Stimulated activated CD8-positive, alpha-beta memory T cell treated with anti-CD3 and anti-CD28 coated beads, Interleukin-4, amount 100 ng/mL, for 1 hour (primary cell): ENCODE measurements around the gene SYT9.

Source experiments
- DNase-seq, 2 donors: peaks; one replicate each; pipeline ENCODE4 v3.0.0-alpha.2; 2020; ENCODE audit warnings: low read depth in 2 of 2, low spot score in 1 of 2

SYT9 gene

DNA sequence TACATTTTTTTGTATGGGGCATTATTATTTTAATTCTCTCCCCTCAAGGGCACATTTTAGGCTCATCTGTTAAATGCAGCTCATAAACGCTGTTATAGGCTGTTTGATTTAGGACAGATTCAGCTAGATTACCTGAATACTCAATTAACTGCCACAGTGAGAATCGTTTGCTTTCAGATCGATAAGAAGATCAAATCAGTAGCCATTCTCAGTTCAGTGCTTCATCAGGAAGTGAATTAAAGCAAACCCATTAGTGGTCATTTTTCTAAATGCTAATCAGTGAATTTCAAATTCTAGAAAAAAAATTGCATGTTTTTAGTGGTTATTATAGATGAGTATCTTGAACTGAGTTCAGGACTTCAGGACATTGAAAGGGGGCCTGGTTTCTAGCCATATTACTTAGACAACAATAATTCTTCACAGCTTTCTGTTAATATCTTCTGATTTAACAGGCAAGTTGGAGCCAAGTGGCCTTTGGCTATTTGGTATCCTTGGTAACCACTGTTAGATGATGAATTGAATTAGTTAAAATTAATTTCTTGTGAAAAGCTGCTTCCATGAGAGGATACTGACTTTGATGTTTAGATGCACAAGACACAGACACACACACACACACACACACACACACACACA lies 18.6 kb downstream of the SYT9 start:
- no peak for DNase-seq

GRCh38 chr11:7272373-7272772 lies 20.7 kb downstream of the SYT9 start:
- no peak for DNase-seq

GRCh38 chr11:7275133-7275532 lies 23.4 kb downstream of the SYT9 start:
- no peak for DNase-seq

GRCh38 chr11:7278314-7278917 lies 26.7 kb downstream of the SYT9 start:
- DNase-seq, result no peak

DNA sequence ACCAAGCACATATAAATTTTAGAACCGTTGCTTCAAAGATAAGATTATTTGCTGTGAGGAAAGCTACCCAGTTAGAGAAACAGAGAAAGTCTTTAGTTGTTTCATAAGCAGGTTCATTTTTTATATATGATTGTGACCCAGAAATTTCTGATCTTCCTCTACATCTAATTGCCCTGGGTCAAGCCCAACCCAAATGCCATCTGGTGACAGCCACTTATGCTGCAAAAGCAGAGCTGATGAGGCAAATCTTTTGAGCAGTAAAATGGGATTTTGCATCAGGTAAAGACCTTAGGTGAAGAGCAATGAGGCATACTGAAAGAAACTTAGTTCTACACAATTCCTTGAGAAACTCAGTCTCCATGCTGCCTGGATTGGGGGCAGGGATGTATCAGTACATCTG lies 28.0 kb downstream of the SYT9 start:
- DNase-seq, result no peak

- no peak for DNase-seq
Observed at GRCh38 chr11:7281079-7281478, 29.4 kb downstream of the SYT9 start.

DNA sequence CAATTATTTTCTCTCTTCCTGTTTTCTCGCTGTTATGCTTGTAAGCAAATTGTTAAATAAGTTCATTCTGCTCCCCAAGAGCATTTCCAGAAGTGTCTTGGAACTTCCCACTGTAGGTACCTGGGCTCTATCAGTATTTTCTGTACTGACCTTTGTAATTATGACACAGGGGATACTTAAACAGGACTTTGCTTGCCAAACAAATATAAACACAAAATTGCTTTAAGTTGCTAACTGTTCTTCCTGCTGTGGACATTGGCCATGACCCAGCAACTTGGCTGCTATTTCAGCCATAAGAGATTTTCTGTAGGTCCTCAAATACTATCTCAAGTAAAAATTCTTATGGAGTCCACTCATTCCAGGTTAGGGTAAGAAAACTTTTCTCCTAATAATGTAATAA lies 30.1 kb downstream of the SYT9 start:
- no peak for DNase-seq

DNA sequence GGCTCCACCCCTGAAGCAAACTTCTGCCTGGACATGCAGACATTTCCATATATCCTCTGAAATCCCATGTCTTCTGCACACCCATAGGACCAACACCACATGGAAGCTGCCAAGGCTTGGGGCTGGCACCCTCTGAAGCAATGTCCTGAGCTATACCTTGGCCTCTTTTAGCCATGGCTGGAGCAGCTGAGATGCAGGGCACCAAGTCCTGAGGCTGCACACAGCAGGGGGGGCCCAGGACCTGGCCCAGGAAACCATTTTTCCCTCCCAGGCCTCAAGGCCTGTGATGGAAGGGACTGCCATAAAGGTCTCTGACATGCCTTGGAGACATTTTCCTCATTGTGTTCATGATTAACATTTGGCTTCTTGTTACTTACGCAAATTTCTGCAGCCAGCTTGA lies 34.5 kb downstream of the SYT9 start:
- no peak for DNase-seq

DNA sequence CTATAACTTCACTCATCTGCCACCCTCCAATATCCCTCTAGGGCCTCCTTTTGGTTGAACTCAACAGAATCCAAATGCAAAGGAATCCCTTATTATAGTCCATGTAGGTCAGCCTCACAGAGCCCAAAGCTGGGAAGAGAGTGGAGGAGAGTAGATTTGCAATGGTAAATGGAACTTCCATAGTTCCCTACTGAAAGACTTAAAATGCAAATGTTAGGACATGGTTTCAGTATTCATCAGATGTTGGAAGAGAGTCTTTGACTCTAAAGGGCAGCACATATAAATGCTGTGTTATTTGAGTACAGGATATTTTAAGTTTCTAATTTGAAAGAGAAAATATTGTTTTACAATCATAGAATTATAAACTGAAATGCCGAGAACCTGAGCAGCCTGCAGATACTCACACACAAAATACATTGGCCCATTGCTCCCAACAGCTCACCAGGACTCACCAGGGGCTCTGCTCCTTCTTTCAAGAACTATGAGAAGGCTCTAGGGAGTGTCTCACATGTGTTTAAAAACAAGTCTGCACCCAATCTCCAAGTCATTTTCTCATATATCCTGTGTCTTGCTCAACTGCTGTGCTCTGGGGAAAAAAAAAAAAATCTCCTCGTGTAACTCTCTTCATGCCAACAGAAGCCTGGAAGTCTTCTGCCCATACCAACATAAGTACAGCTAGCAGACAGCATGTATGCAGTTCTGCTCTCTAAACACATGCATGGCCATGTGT lies 39.6 kb downstream of the SYT9 start:
- DNase-seq, result no peak

GRCh38 chr11:7292922-7293321 lies 41.2 kb downstream of the SYT9 start:
- no peak for DNase-seq

- no peak for DNase-seq
Observed at GRCh38 chr11:7299393-7299792, 47.7 kb downstream of the SYT9 start.

- DNase-seq, result no peak
Observed at GRCh38 chr11:7300281-7300680, 48.6 kb downstream of the SYT9 start.

- DNase-seq, result no peak
Observed at GRCh38 chr11:7303146-7303545, 51.4 kb downstream of the SYT9 start.

DNA sequence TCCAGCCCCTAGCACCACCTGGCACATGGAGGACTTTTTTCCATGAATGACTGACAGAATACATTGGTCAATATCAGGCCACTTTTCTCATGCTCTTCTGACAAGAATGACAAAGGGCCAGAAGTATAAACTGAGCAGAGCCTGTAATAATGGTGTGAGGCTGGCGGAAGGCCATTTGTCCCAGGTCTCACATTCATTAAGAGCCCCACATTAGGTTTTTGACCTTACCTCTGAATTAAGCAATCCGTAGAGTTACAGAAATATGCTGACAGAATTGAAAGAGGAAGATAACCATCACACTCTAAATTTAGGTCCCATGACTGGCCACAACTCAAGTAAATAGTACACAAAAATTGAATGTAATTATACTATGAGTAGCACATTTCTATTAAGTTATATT lies 55.2 kb downstream of the SYT9 start:
- no peak for DNase-seq

GRCh38 chr11:7307836-7308235 lies 56.1 kb downstream of the SYT9 start:
- DNase-seq, result no peak

DNA sequence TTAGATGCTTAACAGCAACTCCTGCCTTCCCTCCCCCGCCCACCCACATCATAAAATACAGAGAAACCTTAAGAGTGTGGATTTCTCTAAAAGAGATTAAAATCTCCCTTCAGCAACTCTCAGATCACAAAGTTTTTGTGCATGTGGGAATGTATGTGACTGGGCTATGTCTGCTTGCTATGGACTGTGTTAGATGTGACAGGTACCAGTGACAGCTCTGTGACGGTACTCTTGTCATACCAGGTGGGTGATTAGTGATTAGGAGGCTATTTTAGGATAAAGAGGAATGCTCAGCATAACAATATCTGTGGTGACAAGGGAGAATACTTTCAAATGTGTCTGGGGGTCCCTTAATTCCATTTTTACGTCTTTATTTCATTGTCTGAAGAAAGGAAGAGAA lies 60.2 kb downstream of the SYT9 start:
- no peak for DNase-seq

DNA sequence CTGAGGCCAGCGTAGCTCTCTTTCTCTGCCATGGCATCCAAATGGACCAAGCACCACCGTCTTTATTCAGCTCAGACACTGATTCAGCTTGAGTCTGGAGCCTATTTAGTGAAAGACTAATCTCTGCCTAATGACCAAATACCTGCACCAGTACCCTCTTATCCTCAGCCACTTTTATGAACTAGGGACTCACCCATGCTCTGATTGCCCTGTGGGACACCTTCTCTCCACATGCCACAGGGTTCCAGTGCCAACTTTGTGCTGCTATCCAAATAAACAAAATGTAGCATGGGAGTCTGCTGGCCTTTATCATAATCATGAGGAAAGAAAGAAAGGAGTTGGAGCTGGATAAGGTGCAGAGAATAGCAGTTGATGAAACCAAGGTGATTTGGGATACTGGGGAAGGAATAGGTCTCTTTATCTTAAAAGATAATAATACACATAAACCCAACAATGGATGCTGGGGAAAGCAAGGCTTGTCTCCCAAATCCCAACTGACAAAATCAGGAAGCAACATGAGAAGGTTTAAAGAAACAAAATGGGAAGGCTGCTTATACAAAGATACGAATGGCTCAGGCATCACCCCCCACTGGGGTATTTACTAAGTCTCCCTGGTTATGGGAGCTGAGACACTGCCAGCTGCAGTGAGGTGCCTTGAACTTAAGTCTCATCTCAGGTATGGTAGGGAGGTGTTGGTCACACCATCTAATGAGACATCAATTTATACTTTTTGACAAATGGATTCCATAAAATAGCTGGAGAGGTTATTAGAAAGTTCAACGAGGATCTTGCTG lies 63.3 kb downstream of the SYT9 start:
- no peak for DNase-seq

DNA sequence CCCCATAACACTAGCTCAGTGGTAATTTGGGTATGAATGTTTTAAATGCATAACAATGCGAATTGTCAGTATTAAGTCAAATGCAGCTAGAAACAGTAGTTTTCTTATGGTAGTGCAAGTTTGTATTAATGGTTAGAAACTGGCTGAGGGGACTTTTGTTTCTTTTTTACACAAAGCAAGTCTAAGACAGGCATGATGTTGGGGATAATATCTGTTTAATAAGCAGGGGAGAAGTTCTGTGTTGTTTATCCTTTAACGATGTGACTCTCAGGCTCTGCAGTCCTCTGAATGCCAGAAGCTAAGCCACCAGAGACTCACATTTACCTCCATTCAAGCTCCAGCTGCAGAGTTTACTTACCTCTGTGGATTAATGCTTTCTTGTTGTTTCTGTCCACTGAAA lies 67.8 kb downstream of the SYT9 start:
- DNase-seq, result no peak

DNA sequence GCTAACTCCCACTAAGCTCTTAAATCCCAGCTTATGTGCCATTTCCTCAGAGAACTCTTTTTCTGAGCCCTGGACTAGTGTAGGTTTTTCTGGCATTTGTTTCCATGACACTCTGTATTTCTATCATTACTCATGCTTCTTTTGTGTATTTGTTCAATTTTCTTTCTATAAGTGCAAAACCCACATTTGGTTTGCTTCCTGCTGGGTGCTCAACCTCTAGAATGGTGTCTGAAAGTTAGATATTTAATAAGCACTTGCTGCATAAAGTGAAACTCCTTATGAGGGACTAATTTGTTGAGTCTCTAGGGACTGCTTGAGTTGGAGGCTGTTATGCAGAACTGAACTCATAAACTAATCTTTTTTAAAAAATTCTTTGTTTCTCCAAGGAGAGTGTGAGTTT lies 68.6 kb downstream of the SYT9 start:
- no peak for DNase-seq

DNA sequence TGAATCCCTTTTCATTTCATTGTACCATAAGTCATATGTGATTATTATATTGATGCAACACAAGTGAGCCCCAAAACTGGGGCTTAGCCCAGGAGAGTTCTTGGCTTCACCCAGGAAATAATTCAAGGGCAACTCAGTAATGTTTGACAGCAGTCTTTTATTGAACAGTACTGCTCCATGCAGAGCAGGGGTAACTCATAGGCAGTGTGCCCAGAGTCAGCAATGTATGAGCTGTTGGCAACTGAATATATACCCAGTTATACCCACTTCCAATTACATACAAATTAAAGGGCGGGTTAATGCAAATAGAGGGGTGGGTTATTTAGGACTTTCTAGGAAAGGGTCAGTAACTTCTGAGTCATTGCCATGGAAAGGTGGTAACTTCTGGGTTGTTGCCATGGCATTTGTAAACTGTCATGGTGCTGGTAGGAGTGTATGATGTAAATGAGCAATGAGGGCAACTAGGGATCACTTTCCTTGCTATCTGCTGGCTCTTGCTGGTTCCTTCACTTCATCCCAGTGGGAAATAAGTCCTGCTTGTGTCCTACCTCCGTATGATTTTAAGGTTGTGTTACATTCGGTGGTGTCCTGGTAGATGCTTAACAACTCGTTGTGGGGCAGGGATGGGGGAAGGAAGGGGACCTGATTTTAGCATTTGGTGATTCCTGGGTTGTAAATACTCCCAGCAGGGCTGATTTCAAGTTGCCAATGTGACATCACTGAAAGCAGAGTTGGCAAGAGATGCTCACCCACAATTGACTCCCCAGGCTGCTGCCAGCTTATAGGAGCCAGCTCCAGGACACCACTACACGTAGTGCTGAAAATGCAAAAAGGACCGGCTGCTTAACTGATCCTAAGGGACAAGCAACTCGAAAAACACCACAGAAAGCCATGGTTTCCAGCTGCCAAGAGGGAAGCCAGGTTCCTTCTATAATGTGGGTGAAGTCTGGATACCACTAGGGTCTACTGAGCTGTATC lies 70.1 kb downstream of the SYT9 start:
- no peak for DNase-seq

DNA sequence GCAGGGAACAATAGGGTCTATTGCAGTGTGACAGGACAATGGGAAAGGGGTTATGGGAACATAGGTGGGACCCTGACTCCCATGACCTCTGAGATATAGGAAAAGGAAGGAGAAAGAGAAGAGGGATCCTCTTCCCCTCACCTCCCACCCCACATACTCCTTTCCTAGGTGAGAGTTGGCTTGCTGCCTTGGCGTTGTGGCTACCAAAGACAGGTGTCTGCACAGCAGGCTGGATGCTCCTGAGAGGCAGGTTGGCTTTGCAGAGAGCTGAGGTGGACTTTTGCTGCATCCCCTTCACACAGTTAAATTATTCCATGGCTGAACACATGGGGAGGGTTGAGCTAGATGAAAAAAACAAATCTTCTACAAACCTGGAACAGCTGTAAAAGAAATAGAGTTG lies 80.7 kb downstream of the SYT9 start:
- DNase-seq, result no peak
